A673 (cell line): ENCODE measurements around the gene ITPR1.

Experiments used
- EZH2 ChIP-seq: fragments of 200-600 bp; sonication (generic); IDR thresholded peaks from 2 replicates; pipeline ENCODE4 v1.6.1; 2017; ENCODE audit warnings: borderline replicate concordance, low read depth, mild to moderate bottlenecking, mixed read lengths, antibody characterized with exemption, low read length; ENCODE audit not compliant: poor library complexity, severe bottlenecking
- TF ChIP-seq, protein P1 (sequence below): fragments of 300-800, 200-600 bp; sonication (generic); conservative IDR thresholded peaks from 2 replicates; pipeline ENCODE4 v1.5.1; 2017; ENCODE audit warnings: low read depth, mild to moderate bottlenecking, antibody characterized with exemption, low read length, moderate library complexity, mixed read lengths

GRCh38 chr3:4522947-4523346 lies 29.8 kb downstream of the ITPR1 start:
- TF ChIP-seq, protein P1, sequence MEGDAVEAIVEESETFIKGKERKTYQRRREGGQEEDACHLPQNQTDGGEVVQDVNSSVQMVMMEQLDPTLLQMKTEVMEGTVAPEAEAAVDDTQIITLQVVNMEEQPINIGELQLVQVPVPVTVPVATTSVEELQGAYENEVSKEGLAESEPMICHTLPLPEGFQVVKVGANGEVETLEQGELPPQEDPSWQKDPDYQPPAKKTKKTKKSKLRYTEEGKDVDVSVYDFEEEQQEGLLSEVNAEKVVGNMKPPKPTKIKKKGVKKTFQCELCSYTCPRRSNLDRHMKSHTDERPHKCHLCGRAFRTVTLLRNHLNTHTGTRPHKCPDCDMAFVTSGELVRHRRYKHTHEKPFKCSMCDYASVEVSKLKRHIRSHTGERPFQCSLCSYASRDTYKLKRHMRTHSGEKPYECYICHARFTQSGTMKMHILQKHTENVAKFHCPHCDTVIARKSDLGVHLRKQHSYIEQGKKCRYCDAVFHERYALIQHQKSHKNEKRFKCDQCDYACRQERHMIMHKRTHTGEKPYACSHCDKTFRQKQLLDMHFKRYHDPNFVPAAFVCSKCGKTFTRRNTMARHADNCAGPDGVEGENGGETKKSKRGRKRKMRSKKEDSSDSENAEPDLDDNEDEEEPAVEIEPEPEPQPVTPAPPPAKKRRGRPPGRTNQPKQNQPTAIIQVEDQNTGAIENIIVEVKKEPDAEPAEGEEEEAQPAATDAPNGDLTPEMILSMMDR: no peak
- no peak for TF ChIP-seq EZH2
